Left ventricle myocardium inferior (tissue), 1 donor: ENCODE data around the gene GATM. TPM values are rescaled to one million over a fixed set of nuclear protein-coding genes. Genes with fewer than 3 reads are reported as not detected.

Source experiments
- DNase-seq: peaks from one replicate; pipeline ENCODE4 v3.0.0-alpha.2; 2020
- H3K27ac ChIP-seq: fragments of 200-600 bp; replicated peaks from 2 replicates; pipeline ENCODE4 v1.8.0; 2021
- H3K27me3 ChIP-seq: fragments of 200-600 bp; 2 replicates; pipeline ENCODE4 v1.8.0; 2021; ENCODE audit warnings: low read depth
- H3K36me3 ChIP-seq: fragments of 200-600 bp; 2 replicates; pipeline ENCODE4 v1.8.0; 2021
- H3K4me1 ChIP-seq: fragments of 200-600 bp; 2 replicates; pipeline ENCODE4 v1.8.0; 2021
- H3K4me3 ChIP-seq: fragments of 200-600 bp; 2 replicates; pipeline ENCODE4 v1.8.0; 2021; ENCODE audit warnings: mild to moderate bottlenecking, moderate library complexity
- H3K9me3 ChIP-seq: fragments of 200-600 bp; replicated peaks from 2 replicates; pipeline ENCODE4 v1.8.0; 2021
- intact Hi-C: fragments of 100-400 bp; cut with micrococcal nuclease; formaldehyde crosslinking; loops from one replicate; pipeline ENCODE4 v1.11.0; 2022
- total RNA-seq: library from RNA; stranded (reverse); fragmentation: NEBNext Ultra II Directional; extraction: Animal tissue kit (Norgen Biotek cat#: 25700); gene quantifications from one replicate; pipeline ENCODE4 v1.2.1, GENCODE V29; 2021
- TF ChIP-seq, protein P1 (sequence below): fragments of 200-600 bp; IDR thresholded peaks from 2 replicates; pipeline ENCODE4 v1.8.0; 2021; ENCODE audit warnings: antibody characterized with exemption, mild to moderate bottlenecking, borderline replicate concordance
- donor health status: DM: no; HTN: yes; CAD: no; lungs with severe emphysema.

Gene GATM
- total RNA-seq, 1 donor from 2014 or later = 9.3 TPM

DNA sequence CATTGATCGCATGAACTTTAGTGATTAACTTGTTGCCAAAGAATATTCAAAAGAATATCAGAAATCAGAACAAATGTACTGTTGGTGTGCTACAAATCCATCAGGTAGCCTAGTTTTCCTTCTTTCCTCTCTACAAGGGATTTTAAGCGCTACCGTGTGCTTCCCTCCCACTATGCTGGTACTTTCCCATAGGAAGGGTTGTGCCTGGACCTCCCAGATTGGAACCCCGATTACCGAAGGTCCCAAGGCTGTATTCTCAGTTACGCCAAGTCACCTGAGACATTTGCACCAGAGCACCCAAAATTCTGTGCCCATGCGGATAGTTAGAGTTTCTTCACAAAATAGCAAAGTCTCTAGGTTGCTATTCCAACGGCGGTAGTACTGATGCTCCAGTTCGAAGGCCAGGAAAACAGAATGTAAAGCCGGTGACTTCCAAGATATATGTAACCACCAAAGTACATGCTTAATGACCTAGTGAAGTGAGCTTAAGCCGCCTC lies 23.4 kb upstream of the GATM start:
- Histone ChIP-seq H3K4me3 (peak overlapping the region; percentile 92), H3K9me3 (no peaks in the 10 kb centered on the region), H3K4me1 (peaks cover 42% of the 10 kb centered on the region), H3K36me3 (peaks cover 16% of the 10 kb centered on the region), H3K27me3 (no peaks in the 10 kb centered on the region), H3K27ac (peak overlapping the region; percentile 92)
- TF ChIP-seq, protein P1, sequence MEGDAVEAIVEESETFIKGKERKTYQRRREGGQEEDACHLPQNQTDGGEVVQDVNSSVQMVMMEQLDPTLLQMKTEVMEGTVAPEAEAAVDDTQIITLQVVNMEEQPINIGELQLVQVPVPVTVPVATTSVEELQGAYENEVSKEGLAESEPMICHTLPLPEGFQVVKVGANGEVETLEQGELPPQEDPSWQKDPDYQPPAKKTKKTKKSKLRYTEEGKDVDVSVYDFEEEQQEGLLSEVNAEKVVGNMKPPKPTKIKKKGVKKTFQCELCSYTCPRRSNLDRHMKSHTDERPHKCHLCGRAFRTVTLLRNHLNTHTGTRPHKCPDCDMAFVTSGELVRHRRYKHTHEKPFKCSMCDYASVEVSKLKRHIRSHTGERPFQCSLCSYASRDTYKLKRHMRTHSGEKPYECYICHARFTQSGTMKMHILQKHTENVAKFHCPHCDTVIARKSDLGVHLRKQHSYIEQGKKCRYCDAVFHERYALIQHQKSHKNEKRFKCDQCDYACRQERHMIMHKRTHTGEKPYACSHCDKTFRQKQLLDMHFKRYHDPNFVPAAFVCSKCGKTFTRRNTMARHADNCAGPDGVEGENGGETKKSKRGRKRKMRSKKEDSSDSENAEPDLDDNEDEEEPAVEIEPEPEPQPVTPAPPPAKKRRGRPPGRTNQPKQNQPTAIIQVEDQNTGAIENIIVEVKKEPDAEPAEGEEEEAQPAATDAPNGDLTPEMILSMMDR = no peak
- DNase-seq = no peak
- intact Hi-C loops = no loop called here

DNA sequence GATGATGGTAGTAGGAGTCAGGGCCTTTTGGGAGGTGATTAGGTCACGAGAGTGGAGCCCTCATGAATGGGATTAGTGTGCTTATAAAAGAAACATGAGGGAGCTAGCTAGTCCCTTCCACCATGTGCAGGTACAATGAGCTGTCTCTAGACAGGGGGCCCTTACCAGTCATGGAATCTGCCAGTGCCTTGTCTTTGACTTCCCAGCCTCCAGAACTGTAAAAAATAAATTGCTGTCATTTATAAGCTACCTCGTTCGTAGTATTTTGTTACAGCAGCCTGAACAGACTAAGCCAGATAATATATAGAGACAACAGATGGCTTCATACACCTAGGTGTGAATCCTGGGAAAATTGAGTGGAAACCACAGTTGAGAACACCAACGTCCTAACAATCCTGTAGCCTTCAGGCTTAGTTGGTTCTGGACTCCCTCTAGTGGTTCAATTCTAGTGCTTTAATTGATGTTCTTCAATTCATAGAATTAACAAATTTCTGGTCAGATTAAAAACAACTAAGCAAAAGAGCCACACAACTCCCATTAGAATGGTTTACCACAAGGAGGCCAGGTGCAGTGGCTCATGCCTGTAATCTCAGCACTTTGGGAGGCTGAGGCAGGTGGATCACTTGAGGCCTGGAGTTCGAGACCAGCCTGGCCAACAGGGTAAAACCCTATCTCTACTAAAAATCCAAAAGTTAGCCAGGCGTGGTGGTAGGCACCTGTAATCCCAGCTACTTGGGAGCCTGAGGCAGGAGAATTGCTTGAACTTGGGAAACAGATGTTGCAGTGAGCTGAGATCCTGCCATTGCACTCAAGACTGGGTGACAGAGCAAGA lies 21.3 kb upstream of the GATM start:
- no peaks in the 10 kb centered on the region for H3K27me3 ChIP-seq
- no peak overlapping the region for H3K4me3 ChIP-seq
- H3K9me3 ChIP-seq = no peaks in the 10 kb centered on the region
- TF ChIP-seq, protein P1 = peak; percentile 80
- no peaks in the 10 kb centered on the region for H3K36me3 ChIP-seq
- H3K4me1 ChIP-seq = peaks cover 30% of the 10 kb centered on the region
- intact Hi-C loops = loop anchor here (5.0 kb wide), 2 partner anchors 92 to 237 kb away; no protein-coding TSS in a partner anchor
- no peak overlapping the region for H3K27ac ChIP-seq
- DNase-seq = no peak

DNA sequence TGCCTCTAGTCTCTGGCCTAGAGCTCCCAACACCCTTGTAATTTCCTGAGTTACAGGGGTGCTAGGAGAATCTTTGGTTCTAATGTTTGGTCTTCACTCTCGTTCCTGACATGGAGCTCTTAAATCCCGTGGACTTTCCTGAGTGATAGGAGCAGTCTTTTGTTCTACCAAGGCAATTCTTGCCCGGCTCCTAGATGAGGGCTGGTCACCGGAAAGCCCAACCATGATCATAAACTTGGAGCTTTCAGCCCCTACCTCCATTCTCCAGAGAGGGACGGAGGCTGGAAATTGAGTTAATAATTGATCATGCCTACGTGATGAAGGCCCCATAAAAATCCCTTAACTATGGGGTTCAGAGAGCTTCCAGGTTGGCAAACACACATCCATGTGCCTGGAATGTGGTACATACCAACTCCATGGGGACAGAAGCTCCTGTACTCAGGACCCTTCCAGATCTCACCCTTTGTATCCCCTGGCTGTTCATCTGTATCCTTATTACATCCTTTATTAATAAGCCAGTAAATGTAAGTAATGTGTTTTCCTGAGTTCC lies 18.8 kb upstream of the GATM start:
- intact Hi-C loops = loop anchor here (5.0 kb wide), 2 partner anchors 90 to 235 kb away; no protein-coding TSS in a partner anchor
- TF ChIP-seq, protein P1 = no peak
- Histone ChIP-seq H3K36me3 (no peaks in the 10 kb centered on the region), H3K4me1 (peaks cover 6% of the 10 kb centered on the region), H3K27me3 (no peaks in the 10 kb centered on the region), H3K27ac (no peak overlapping the region), H3K4me3 (no peak overlapping the region), H3K9me3 (no peaks in the 10 kb centered on the region)
- DNase-seq = no peak

DNA sequence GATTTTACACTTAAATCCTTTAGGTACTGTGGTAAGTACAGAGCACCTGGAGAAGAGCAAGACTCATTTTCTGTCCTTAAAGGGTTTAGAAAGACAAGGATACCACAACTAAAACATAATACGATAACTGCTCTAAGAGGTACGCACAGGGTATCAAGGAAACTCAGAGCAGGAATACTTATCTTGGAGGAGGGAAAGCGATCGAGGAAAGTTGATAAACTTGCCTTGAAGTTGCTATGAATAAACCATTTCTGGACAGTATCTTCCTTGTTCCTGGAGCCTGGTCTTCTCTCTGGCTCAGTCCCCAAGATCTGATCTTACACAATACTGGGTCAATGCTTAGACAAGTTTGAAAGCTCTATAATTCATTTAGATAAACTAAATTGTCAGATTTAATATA lies 17.6 kb upstream of the GATM start:
- TF ChIP-seq, protein P1 = no peak
- no peaks in the 10 kb centered on the region for H3K27me3 ChIP-seq
- no peak overlapping the region for H3K27ac ChIP-seq
- no peaks in the 10 kb centered on the region for H3K9me3 ChIP-seq
- intact Hi-C loops = loop anchor here (5.0 kb wide), 2 partner anchors 89 to 234 kb away; no protein-coding TSS in a partner anchor
- H3K36me3 ChIP-seq = no peaks in the 10 kb centered on the region
- no peak for DNase-seq
- no peak overlapping the region for H3K4me3 ChIP-seq
- no peaks in the 10 kb centered on the region for H3K4me1 ChIP-seq

DNA sequence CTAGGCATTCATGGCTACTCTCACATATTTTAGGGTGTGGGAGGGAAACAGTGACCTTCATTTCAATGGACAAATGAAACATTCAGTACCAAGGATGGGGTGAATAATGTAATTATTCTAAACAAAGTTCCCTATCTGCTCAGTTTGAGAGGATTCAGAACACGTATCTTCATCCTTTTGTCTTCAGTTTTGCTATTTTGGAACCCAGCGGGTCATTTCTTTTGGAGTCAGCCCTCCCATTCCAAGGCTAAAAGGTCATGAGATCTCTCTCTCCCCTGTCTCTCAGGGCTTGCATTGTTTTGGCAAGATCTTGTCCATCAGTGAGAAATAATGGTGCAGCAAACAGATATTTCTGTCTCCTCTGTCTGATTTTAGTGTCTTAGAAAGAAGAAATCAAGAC lies 16.3 kb upstream of the GATM start:
- intact Hi-C loops = loop anchor here (5.0 kb wide), 2 partner anchors 87 to 232 kb away; no protein-coding TSS in a partner anchor
- Histone ChIP-seq H3K36me3 (no peaks in the 10 kb centered on the region), H3K27ac (no peak overlapping the region), H3K4me1 (peaks cover 3% of the 10 kb centered on the region), H3K27me3 (no peaks in the 10 kb centered on the region), H3K4me3 (no peak overlapping the region), H3K9me3 (no peaks in the 10 kb centered on the region)
- DNase-seq = no peak
- TF ChIP-seq, protein P1 = no peak
